K562 (cell line): Measurements from ENCODE around the gene HMBS. TPM values are rescaled to one million over a fixed set of nuclear protein-coding genes. Genes with fewer than 3 reads are reported as not detected.

ENCODE experiments used
- EGR1 ChIP-seq: fragments of 450-650 bp; conservative IDR thresholded peaks from 2 replicates; pipeline ENCODE4 v1.6.1; 2017; ENCODE audit warnings: mild to moderate bottlenecking
- ELF1 ChIP-seq: fragments of 200-800 bp; sonication (Bioruptor generic); IDR thresholded peaks from 2 replicates; pipeline ENCODE4 v1.6.1; 2016; ENCODE audit warnings: missing genetic modification characterization, missing compliant biosample characterization
- GTF2A2 ChIP-seq: IDR thresholded peaks from 2 replicates; pipeline ENCODE4 v1.6.1; 2016; ENCODE audit warnings: mild to moderate bottlenecking, missing genetic modification characterization, missing compliant biosample characterization
- NFXL1 ChIP-seq: fragments of 450-650 bp; formaldehyde crosslinking; IDR thresholded peaks from 2 replicates; pipeline ENCODE4 v1.4.0; 2021; ENCODE audit warnings: mild to moderate bottlenecking
- NR2C2 ChIP-seq, 2 experiments: fragments of 200-800 bp in 1 of 2; sonication (Bioruptor generic) in 1 of 2; sonication (generic) in 1 of 2; formaldehyde crosslinking in 1 of 2; IDR thresholded peaks; 2 replicates each; pipeline versions ENCODE4 v1.6.1 to v1.8.0; 2016 to 2022; ENCODE audit warnings: mild to moderate bottlenecking in 1 of 2, missing compliant biosample characterization in 1 of 2, missing genetic modification characterization in 1 of 2, missing genetic modification reagents in 1 of 2
- SPI1 ChIP-seq: IDR thresholded peaks from 2 replicates; pipeline ENCODE4 v1.6.1; 2011; ENCODE audit warnings: low read depth, low read length, control low read depth, borderline replicate concordance
- XRCC3 ChIP-seq: fragments of 450-650 bp; IDR thresholded peaks from 2 replicates; pipeline ENCODE4 v1.6.1; 2017; ENCODE audit warnings: mild to moderate bottlenecking, moderate library complexity
- polyA plus RNA-seq, 8 experiments: library from polyadenylated mRNA; depleted of rRNA in 4 of 8; stranded (reverse) in 5 of 8; unstranded in 3 of 8; fragments of >200 nt; fragmentation: Nextera tagmentation in 2 of 8; fragmentation: Illumina TruSeq in 1 of 8; extraction: Ambion mirVana in 2 of 8; extraction: Trizol in 1 of 8; gene quantifications; 2 replicates each; pipeline versions ENCODE4 v1.2.1 to v1.2.3, GENCODE V29; 2011 to 2014; ENCODE audit warnings: inconsistent platforms in 1 of 8, missing spikeins in 1 of 8
- total RNA-seq, 7 experiments: library from RNA; depleted of rRNA in 6 of 7; stranded (reverse); fragments of >200 nt in 6 of 7; fragmentation: Illumina TruSeq in 2 of 7; extraction: Trizol in 2 of 7; gene quantifications; 2 replicates each; pipeline versions ENCODE4 v1.2.1 to v1.2.3, GENCODE V29; 2011 to 2021; ENCODE audit warnings: low replicate concordance in 1 of 7
- TF ChIP-seq, protein P1 (sequence below): fragments of 250-450 bp; sonication (Bioruptor Pico); IDR thresholded peaks from 2 replicates; pipeline ENCODE4 v1.5.0; 2021; ENCODE audit warnings: mild to moderate bottlenecking, moderate library complexity

HMBS gene
- total and polyA plus RNA-seq, 9 of the 15 experiments (the other 6 are each of a cell fraction or from before 2014, with no cell fraction given): 56.9 to 385 (median 286) TPM

DNA sequence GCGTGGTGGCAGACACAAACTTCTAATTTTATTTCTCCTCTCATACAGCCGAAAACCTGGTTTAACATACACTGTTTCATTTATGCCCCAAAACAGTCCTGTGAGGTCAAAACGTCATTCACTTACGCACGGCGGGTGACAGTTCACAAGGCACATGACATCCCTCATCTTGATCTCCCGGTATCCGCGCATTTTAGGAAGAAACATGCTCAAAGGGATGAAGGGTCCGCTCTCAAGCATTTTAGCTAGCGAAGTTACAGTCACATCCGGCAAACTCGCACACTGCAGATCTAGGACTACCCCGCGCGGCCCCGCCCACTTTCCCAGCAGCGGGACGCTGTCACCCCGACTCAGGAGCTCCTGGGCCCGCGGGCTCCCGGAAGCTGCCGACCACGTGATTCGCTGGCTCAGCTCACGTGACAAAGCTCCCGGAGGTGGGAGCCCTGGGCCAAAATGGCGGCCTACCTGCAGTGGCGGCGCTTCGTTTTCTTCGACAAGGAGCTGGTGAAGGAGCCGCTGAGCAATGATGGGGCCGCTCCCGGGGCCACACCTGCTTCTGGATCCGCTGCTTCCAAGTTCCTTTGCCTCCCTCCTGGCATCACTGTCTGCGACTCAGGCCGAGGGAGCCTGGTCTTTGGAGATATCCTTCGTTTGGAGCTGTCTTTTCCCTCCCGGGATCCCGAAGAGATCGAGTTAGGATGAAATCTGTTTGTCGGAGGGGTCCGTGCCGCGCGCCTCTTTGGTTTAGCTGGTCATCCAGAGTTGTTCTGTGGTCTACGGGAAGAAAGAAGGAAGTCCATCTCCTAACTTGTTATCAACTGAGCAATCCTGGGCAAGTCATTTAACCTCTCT is 17.1 kb upstream of the HMBS start, which contains the start of gene VPS11 (continued):
- TF ChIP-seq, protein P1, sequence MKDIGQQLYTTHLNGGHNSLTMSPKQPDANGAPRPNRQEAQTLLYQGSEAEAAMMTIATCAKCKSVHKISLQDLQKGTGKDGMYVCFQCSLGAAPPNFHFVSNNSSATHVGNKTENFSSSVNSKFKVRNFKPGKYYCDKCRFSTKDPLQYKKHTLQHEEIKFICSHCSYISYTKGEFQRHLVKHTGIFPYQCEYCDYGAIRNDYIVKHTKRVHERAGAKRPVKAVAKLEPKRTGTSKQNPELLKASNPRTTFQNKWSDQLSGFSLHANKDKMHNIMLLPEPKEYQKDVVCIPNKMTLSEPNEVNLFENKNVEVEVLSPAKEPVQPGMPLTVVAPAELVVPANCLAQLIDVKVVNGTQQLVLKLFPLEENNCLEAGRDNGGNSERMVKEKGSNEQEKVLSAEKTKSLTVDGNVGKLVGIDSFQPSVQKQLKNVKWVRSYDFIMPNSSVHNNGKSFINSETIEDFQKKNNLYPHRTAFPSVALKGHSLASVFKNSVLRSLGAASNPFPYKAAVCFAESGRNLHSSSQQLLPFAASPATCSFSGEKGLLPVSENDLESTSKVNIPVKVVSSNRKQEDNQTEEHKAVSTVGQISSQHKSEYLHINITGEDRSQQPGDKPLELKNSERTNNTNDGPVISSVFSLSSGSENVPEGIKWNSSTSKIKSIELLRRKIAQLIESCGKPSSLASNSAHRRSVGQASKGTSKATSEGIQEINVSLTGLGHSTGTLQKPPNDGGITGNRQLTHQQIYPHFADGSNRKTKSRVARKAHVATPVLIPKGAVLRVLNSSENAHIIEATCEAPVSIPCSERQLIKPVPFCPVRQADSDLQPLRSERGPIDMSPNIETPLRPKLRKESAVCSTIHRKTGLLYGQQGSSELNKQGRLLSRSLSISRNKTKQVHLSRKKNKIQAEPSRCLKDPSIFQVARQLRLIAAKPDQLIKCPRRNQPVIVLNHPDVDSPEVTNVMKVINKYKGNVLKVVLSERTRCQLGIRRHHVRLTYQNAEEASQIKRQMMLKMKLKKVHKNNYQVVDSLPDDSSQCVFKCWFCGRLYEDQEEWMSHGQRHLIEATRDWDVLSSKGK (CRISPR knock-in tag): no peak
- TF ChIP-seq NR2C2 (CRISPR knock-in tag; IDR thresholded peaks at IDR 0.05) (no peak), NR2C2 (tag; IDR thresholded peaks at IDR 0.05) (peak; percentile 95), NFXL1 (CRISPR knock-in tag) (no peak), EGR1 (peak; percentile 67), SPI1 (peak; percentile 59; the same call in 1 of the 2 replicates), XRCC3 (no peak), ELF1 (peak; percentile 91), GTF2A2 (tag) (no peak)
